HepG2 (cell line): ENCODE measurements around the gene CEBPA. TPM values are rescaled to one million over a fixed set of nuclear protein-coding genes. Genes with fewer than 3 reads are reported as not detected.

Source experiments
- AHR ChIP-seq: IDR thresholded peaks from 2 replicates; pipeline ENCODE4 v1.6.1; 2018; ENCODE audit warnings: missing genetic modification reagents, missing compliant biosample characterization
- CREB3 ChIP-seq: sonication (generic); formaldehyde crosslinking; IDR thresholded peaks from 2 replicates; pipeline ENCODE4 v1.5.0; 2020; ENCODE audit warnings: missing genetic modification reagents
- FOXP4 ChIP-seq: sonication (generic); formaldehyde crosslinking; IDR thresholded peaks from 2 replicates; pipeline ENCODE4 v1.4.0; 2020; ENCODE audit warnings: missing genetic modification reagents
- GATAD2A ChIP-seq: IDR thresholded peaks from 2 replicates; pipeline ENCODE4 v1.6.1; 2016
- HMGXB4 ChIP-seq, 2 experiments: sonication (generic) in 1 of 2; formaldehyde crosslinking in 1 of 2; IDR thresholded peaks; 2 replicates each; pipeline versions ENCODE4 v1.4.0 to v1.6.1; 2018 to 2020; ENCODE audit warnings: missing genetic modification reagents in 2 of 2, borderline replicate concordance in 1 of 2, low read depth in 1 of 2, mild to moderate bottlenecking in 1 of 2, missing biosample characterization in 1 of 2
- HOXA3 ChIP-seq: sonication (generic); formaldehyde crosslinking; IDR thresholded peaks from 2 replicates; pipeline ENCODE4 v1.5.0; 2020; ENCODE audit warnings: missing genetic modification reagents
- HOXA9 ChIP-seq: sonication (generic); formaldehyde crosslinking; IDR thresholded peaks from 2 replicates; pipeline ENCODE4 v1.8.1; 2022; ENCODE audit warnings: missing genetic modification reagents, mild to moderate bottlenecking, moderate library complexity, borderline replicate concordance
- JUND ChIP-seq: sonication (generic); formaldehyde crosslinking; IDR thresholded peaks from 2 replicates; pipeline ENCODE4 v1.8.0; 2022; ENCODE audit warnings: mild to moderate bottlenecking, missing genetic modification reagents
- MAF1 ChIP-seq: sonication (generic); formaldehyde crosslinking; IDR thresholded peaks from 2 replicates; pipeline ENCODE4 v1.5.0; 2020; ENCODE audit warnings: missing genetic modification reagents, borderline replicate concordance
- MED8 ChIP-seq: sonication (generic); formaldehyde crosslinking; IDR thresholded peaks from 2 replicates; pipeline ENCODE4 v1.8.1; 2023; ENCODE audit warnings: mild to moderate bottlenecking, missing genetic modification reagents; ENCODE audit not compliant: insufficient replicate concordance
- SOX6 ChIP-seq, 2 experiments: fragments of 450-650 bp in 1 of 2; sonication (generic) in 1 of 2; formaldehyde crosslinking in 1 of 2; IDR thresholded peaks; 2 replicates each; pipeline versions ENCODE4 v1.4.0 to v1.6.1; 2017 to 2020; ENCODE audit warnings: antibody characterized with exemption in 1 of 2, mild to moderate bottlenecking in 1 of 2, missing genetic modification reagents in 1 of 2
- TGIF2 ChIP-seq: IDR thresholded peaks from 2 replicates; pipeline ENCODE4 v1.6.1; 2016; ENCODE audit warnings: control low read depth, missing compliant biosample characterization
- YEATS2 ChIP-seq: sonication (generic); formaldehyde crosslinking; IDR thresholded peaks from 2 replicates; pipeline ENCODE4 v1.4.0; 2020; ENCODE audit warnings: missing genetic modification reagents, borderline replicate concordance
- ZFP1 ChIP-seq: IDR thresholded peaks from 2 replicates; pipeline ENCODE4 v1.6.1; 2016
- ZFP36 ChIP-seq: fragments of 150-350 bp; IDR thresholded peaks from 2 replicates; pipeline ENCODE4 v1.6.1; 2018; ENCODE audit warnings: borderline replicate concordance, low read length, low read depth; ENCODE audit not compliant: partially characterized antibody
- ZNF207 ChIP-seq: fragments of 450-650 bp; IDR thresholded peaks from 2 replicates; pipeline ENCODE4 v1.6.1; 2016; ENCODE audit warnings: antibody characterized with exemption, borderline replicate concordance
- ZNF260 ChIP-seq: sonication (generic); formaldehyde crosslinking; IDR thresholded peaks from 2 replicates; pipeline ENCODE4 v1.4.0; 2020; ENCODE audit warnings: missing genetic modification reagents, low read depth, mild to moderate bottlenecking, borderline replicate concordance
- ZNF446 ChIP-seq: sonication (generic); formaldehyde crosslinking; IDR thresholded peaks from 2 replicates; pipeline ENCODE4 v1.5.0; 2020; ENCODE audit warnings: mild to moderate bottlenecking, missing genetic modification reagents
- ZNF547 ChIP-seq: sonication (generic); formaldehyde crosslinking; IDR thresholded peaks from 2 replicates; pipeline ENCODE4 v1.5.1; 2020; ENCODE audit warnings: mild to moderate bottlenecking, missing genetic modification reagents
- ZNF737 ChIP-seq: sonication (generic); formaldehyde crosslinking; IDR thresholded peaks from 2 replicates; pipeline ENCODE4 v1.5.0; 2020; ENCODE audit warnings: missing genetic modification reagents, mild to moderate bottlenecking, borderline replicate concordance
- polyA plus RNA-seq, 8 experiments: library from polyadenylated mRNA; depleted of rRNA in 3 of 8; stranded (reverse) in 7 of 8; unstranded in 1 of 8; fragments of >200 nt; fragmentation: Illumina TruSeq in 4 of 8; extraction: Trizol in 4 of 8; gene quantifications; 2 replicates each; pipeline versions ENCODE4 v1.2.1 to v1.2.3, GENCODE V29; 2011 to 2016; ENCODE audit warnings: low read depth in 4 of 8, missing spikeins in 1 of 8, mixed read lengths in 1 of 8; ENCODE audit not compliant: insufficient read depth in 1 of 8
- total RNA-seq, 5 experiments: library from RNA; depleted of rRNA; stranded (reverse); fragments of >200 nt; fragmentation: Illumina TruSeq; extraction: Trizol; gene quantifications; 2 replicates each; pipeline ENCODE4 v1.2.3, GENCODE V29; 2016; ENCODE audit warnings: low read depth in 1 of 5
- TF ChIP-seq, protein P1 (sequence below): sonication (generic); formaldehyde crosslinking; IDR thresholded peaks from 2 replicates; pipeline ENCODE4 v1.4.0; 2020; ENCODE audit warnings: mild to moderate bottlenecking, missing genetic modification reagents
- TF ChIP-seq, protein P2 (sequence below): sonication (generic); formaldehyde crosslinking; IDR thresholded peaks from 2 replicates; pipeline ENCODE4 v1.5.0; 2020; ENCODE audit warnings: mild to moderate bottlenecking, missing genetic modification reagents, borderline replicate concordance

Gene CEBPA
- total and polyA plus RNA-seq, 2 of the 13 experiments (the other 11 are each of a cell fraction or from before 2014, with no cell fraction given), result 24.8 to 103 TPM

- TF ChIP-seq MED8 (CRISPR knock-in tag) (no peak), YEATS2 (no peak), GATAD2A (CRISPR knock-in tag) (peak; percentile 12), ZNF446 (no peak), ZNF207 (no peak), FOXP4 (CRISPR knock-in tag) (no peak; the same call in 1 of the 2 replicates), SOX6 (IDR thresholded peaks at IDR 0.05) (no peak), SOX6 (CRISPR knock-in tag; IDR thresholded peaks at IDR 0.05) (0 out of 2 replicates have a peak, but pooled peaks have one; percentile 21), JUND (no peak), ZNF737 (CRISPR knock-in tag) (no peak), AHR (CRISPR knock-in tag) (no peak), CREB3 (CRISPR knock-in tag) (no peak), TGIF2 (no peak), HMGXB4 (CRISPR knock-in tag; IDR thresholded peaks at IDR 0.05; ENCODE audit: borderline replicate concordance in 1 of 2, low read depth in 1 of 2) (peak; percentile 42 to 52; a peak in 1 of 4 replicates), ZFP36 (no peak), ZNF547 (CRISPR knock-in tag) (no peak), MAF1 (CRISPR knock-in tag) (no peak), HOXA9 (CRISPR knock-in tag) (no peak), HOXA3 (peak; percentile 42), ZFP1 (CRISPR knock-in tag) (no peak), ZNF260 (CRISPR knock-in tag) (no peak)
- TF ChIP-seq, protein P1, sequence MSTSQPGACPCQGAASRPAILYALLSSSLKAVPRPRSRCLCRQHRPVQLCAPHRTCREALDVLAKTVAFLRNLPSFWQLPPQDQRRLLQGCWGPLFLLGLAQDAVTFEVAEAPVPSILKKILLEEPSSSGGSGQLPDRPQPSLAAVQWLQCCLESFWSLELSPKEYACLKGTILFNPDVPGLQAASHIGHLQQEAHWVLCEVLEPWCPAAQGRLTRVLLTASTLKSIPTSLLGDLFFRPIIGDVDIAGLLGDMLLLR (CRISPR knock-in tag), result no peak
- TF ChIP-seq, protein P2, sequence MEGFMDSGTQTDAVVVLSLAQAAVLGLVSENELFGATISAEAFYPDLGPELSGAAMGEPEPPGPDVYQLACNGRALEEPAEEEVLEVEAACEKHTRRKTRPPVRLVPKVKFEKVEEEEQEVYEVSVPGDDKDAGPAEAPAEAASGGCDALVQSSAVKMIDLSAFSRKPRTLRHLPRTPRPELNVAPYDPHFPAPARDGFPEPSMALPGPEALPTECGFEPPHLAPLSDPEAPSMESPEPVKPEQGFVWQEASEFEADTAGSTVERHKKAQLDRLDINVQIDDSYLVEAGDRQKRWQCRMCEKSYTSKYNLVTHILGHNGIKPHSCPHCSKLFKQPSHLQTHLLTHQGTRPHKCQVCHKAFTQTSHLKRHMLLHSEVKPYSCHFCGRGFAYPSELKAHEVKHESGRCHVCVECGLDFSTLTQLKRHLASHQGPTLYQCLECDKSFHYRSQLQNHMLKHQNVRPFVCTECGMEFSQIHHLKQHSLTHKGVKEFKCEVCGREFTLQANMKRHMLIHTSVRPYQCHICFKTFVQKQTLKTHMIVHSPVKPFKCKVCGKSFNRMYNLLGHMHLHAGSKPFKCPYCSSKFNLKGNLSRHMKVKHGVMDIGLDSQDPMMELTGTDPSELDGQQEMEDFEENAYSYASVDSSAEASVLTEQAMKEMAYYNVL (CRISPR knock-in tag), result no peak
These were observed 2.7 kb upstream of the CEBPA start (continued) for GRCh38 chr19:33304760-33305647.
